HepG2 (cell line): ENCODE results near the gene PPP1R18. TPM values are rescaled to one million over a fixed set of nuclear protein-coding genes. Genes with fewer than 3 reads are reported as not detected.

Experiments used
- AFF4 ChIP-seq: sonication (generic); formaldehyde crosslinking; IDR thresholded peaks from 2 replicates; pipeline ENCODE4 v1.4.0; 2020; ENCODE audit warnings: missing genetic modification reagents
- ARID5B ChIP-seq: IDR thresholded peaks from 2 replicates; pipeline ENCODE4 v1.4.0; 2020; ENCODE audit warnings: mild to moderate bottlenecking, missing genetic modification reagents
- ATM ChIP-seq: fragments of 450-650 bp; IDR thresholded peaks from 2 replicates; pipeline ENCODE4 v1.7.1; 2017; ENCODE audit warnings: mild to moderate bottlenecking, borderline replicate concordance
- CC2D1A ChIP-seq: sonication (generic); formaldehyde crosslinking; IDR thresholded peaks from 2 replicates; pipeline ENCODE4 v1.8.1; 2023; ENCODE audit warnings: mild to moderate bottlenecking, missing genetic modification reagents
- ELF4 ChIP-seq: sonication (generic); formaldehyde crosslinking; IDR thresholded peaks from 2 replicates; pipeline ENCODE4 v1.5.0; 2020; ENCODE audit warnings: missing genetic modification reagents, mild to moderate bottlenecking, moderate library complexity, borderline replicate concordance
- ETV6 ChIP-seq: sonication (generic); formaldehyde crosslinking; conservative IDR thresholded peaks from 2 replicates; pipeline ENCODE4 v1.4.0; 2020; ENCODE audit warnings: missing genetic modification reagents
- FOXK1 ChIP-seq: sonication (generic); formaldehyde crosslinking; IDR thresholded peaks from 2 replicates; pipeline ENCODE4 v1.4.0; 2020; ENCODE audit warnings: low read depth, missing genetic modification reagents, borderline replicate concordance
- LCORL ChIP-seq, 2 experiments: fragments of 450-650 bp in 1 of 2; sonication (generic) in 1 of 2; formaldehyde crosslinking in 1 of 2; IDR thresholded peaks; 2 replicates each; pipeline versions ENCODE4 v1.5.0 to v1.6.1; 2017 to 2020; ENCODE audit warnings: antibody characterized with exemption in 1 of 2, missing genetic modification reagents in 1 of 2
- MATR3 ChIP-seq: sonication (generic); formaldehyde crosslinking; IDR thresholded peaks from 2 replicates; pipeline ENCODE4 v1.4.0; 2020; ENCODE audit warnings: missing genetic modification reagents
- POLR2A ChIP-seq, 2 experiments: IDR thresholded peaks; 2 replicates each; pipeline ENCODE4 v1.6.1; 2011; ENCODE audit warnings: low read depth in 2 of 2, low read length in 2 of 2, mild to moderate bottlenecking in 1 of 2, moderate library complexity in 1 of 2; ENCODE audit not compliant: insufficient read depth in 1 of 2
- ZBED4 ChIP-seq: sonication (generic); formaldehyde crosslinking; IDR thresholded peaks from 2 replicates; pipeline ENCODE4 v1.4.0; 2020; ENCODE audit warnings: missing genetic modification reagents, borderline replicate concordance
- ZNF124 ChIP-seq: sonication (generic); formaldehyde crosslinking; IDR thresholded peaks from 2 replicates; pipeline ENCODE4 v1.4.0; 2020; ENCODE audit warnings: missing genetic modification reagents
- ZNF441 ChIP-seq: sonication (generic); formaldehyde crosslinking; IDR thresholded peaks from 2 replicates; pipeline ENCODE4 v1.7.0; 2021; ENCODE audit warnings: missing genetic modification reagents, borderline replicate concordance
- ZNF580 ChIP-seq: IDR thresholded peaks from 2 replicates; pipeline ENCODE4 v1.6.1; 2016; ENCODE audit warnings: low read depth, borderline replicate concordance
- polyA plus RNA-seq, 8 experiments: library from polyadenylated mRNA; depleted of rRNA in 3 of 8; stranded (reverse) in 7 of 8; unstranded in 1 of 8; fragments of >200 nt; fragmentation: Illumina TruSeq in 4 of 8; extraction: Trizol in 4 of 8; gene quantifications; 2 replicates each; pipeline versions ENCODE4 v1.2.1 to v1.2.3, GENCODE V29; 2011 to 2016; ENCODE audit warnings: low read depth in 4 of 8, missing spikeins in 1 of 8, mixed read lengths in 1 of 8; ENCODE audit not compliant: insufficient read depth in 1 of 8
- total RNA-seq, 5 experiments: library from RNA; depleted of rRNA; stranded (reverse); fragments of >200 nt; fragmentation: Illumina TruSeq; extraction: Trizol; gene quantifications; 2 replicates each; pipeline ENCODE4 v1.2.3, GENCODE V29; 2016; ENCODE audit warnings: low read depth in 1 of 5

The PPP1R18 gene
- total and polyA plus RNA-seq, 2 of the 13 experiments (the other 11 are each of a cell fraction or from before 2014, with no cell fraction given) = 4.9 to 9.2 TPM

- peak; percentile 68 for TF ChIP-seq ARID5B (CRISPR knock-in tag)
- peak; percentile 77 for TF ChIP-seq ZBED4 (CRISPR knock-in tag)
- 0 out of 2 replicates have a peak, but pooled peaks have one; percentile 56 for TF ChIP-seq ZNF441
- peak; percentile 64; the same call in 1 of the 2 replicates for TF ChIP-seq MATR3 (CRISPR knock-in tag)
- peak; percentile 27 for TF ChIP-seq ZNF124 (CRISPR knock-in tag)
- TF ChIP-seq ELF4 (CRISPR knock-in tag) = peak; percentile 85; the same call in 1 of the 2 replicates
- no peak; the same call in 1 of the 2 replicates for TF ChIP-seq ETV6
- TF ChIP-seq FOXK1 (CRISPR knock-in tag) = peak; percentile 51; the same call in 1 of the 2 replicates
- no peak for TF ChIP-seq LCORL (IDR thresholded peaks at IDR 0.05)
- peak; percentile 74; the same call in 1 of the 2 replicates for TF ChIP-seq LCORL (CRISPR knock-in tag; IDR thresholded peaks at IDR 0.05)
- peak; percentile 83; the same call in 1 of the 2 replicates for TF ChIP-seq ZNF580 (CRISPR knock-in tag)
- TF ChIP-seq AFF4 = 0 out of 2 replicates have a peak, but pooled peaks have one; percentile 16
- peak; percentile 79 to 81 for TF ChIP-seq POLR2A (IDR thresholded peaks at IDR 0.05; ENCODE audit: insufficient read depth in 1 of 2, low read depth in 2 of 2, low read length in 2 of 2)
- no peak for TF ChIP-seq ATM
- no peak for TF ChIP-seq CC2D1A (CRISPR knock-in tag)
Measured at GRCh38 chr6:30672445-30673253, 13.8 kb downstream of the PPP1R18 start, which contains the start of gene DHX16 (continued).
